Neuronal stem cell (in vitro differentiated cells): ENCODE results near the gene RELL1.

Experiments
- DNase-seq: peaks from one replicate; pipeline ENCODE4 v3.0.0-alpha.2; 2013; ENCODE audit warnings: low spot score
- H2AFZ ChIP-seq: one replicate; pipeline ENCODE4 v1.6.1; 2013; ENCODE audit warnings: mild to moderate bottlenecking, low read length, inconsistent platforms
- H2AK5ac ChIP-seq: 2 replicates; pipeline ENCODE4 v1.6.1; 2013; ENCODE audit warnings: low read depth, mild to moderate bottlenecking, inconsistent platforms, low read length, moderate library complexity, mixed read lengths
- H2BK120ac ChIP-seq: 2 replicates; pipeline ENCODE4 v1.6.1; 2013; ENCODE audit warnings: low read depth, mild to moderate bottlenecking, inconsistent platforms, low read length, moderate library complexity, mixed read lengths
- H2BK12ac ChIP-seq: one replicate; pipeline ENCODE4 v1.6.1; 2013; ENCODE audit warnings: low read length, inconsistent platforms
- H2BK15ac ChIP-seq: 2 replicates; pipeline ENCODE4 v1.6.1; 2013; ENCODE audit warnings: mild to moderate bottlenecking, low read length, inconsistent platforms, mixed read lengths
- H2BK5ac ChIP-seq: one replicate; pipeline ENCODE4 v1.6.1; 2013; ENCODE audit warnings: inconsistent platforms, mild to moderate bottlenecking, low read length, moderate library complexity
- H3K14ac ChIP-seq: one replicate; pipeline ENCODE4 v1.6.1; 2013; ENCODE audit warnings: low read length, inconsistent platforms
- H3K18ac ChIP-seq: 2 replicates; pipeline ENCODE4 v1.6.1; 2013; ENCODE audit warnings: low read length, inconsistent platforms
- H3K23ac ChIP-seq: 2 replicates; pipeline ENCODE4 v1.6.1; 2013; ENCODE audit warnings: low read depth, mild to moderate bottlenecking, mixed read lengths, low read length, inconsistent platforms; ENCODE audit not compliant: poor library complexity
- H3K27ac ChIP-seq: replicated peaks from 3 replicates; pipeline ENCODE4 v1.5.1; 2013; ENCODE audit warnings: low read length, inconsistent platforms
- H3K27me3 ChIP-seq, 3 experiments: 2 replicates each; pipeline ENCODE4 v1.6.1; 2013; ENCODE audit warnings: low read length in 3 of 3, mild to moderate bottlenecking in 2 of 3, inconsistent platforms in 1 of 3, low read depth in 1 of 3, mixed read lengths in 1 of 3, moderate library complexity in 1 of 3; ENCODE audit not compliant: control insufficient read depth in 3 of 3, insufficient read depth in 3 of 3
- H3K36me3 ChIP-seq, 2 donors: replicated peaks in 1 of 2; 2 replicates each; pipeline ENCODE4 v1.6.1; 2013; ENCODE audit warnings: low read length in 2 of 2; ENCODE audit not compliant: control insufficient read depth in 2 of 2, insufficient read depth in 2 of 2
- H3K4ac ChIP-seq: 2 replicates; pipeline ENCODE4 v1.6.1; 2013; ENCODE audit warnings: inconsistent platforms, mild to moderate bottlenecking, low read length, moderate library complexity
- H3K4me1 ChIP-seq, 2 donors: 1 replicate in 1 of 2; 2 replicates in 1 of 2; pipeline ENCODE4 v1.6.1; 2013; ENCODE audit warnings: low read length in 2 of 2, low read depth in 1 of 2; ENCODE audit not compliant: control insufficient read depth in 2 of 2, insufficient read depth in 1 of 2
- H3K4me2 ChIP-seq: one replicate; pipeline ENCODE4 v1.6.1; 2013; ENCODE audit warnings: mild to moderate bottlenecking, low read length, inconsistent platforms; ENCODE audit not compliant: insufficient read depth, poor library complexity, severe bottlenecking
- H3K4me3 ChIP-seq, 2 donors: 2 replicates each; pipeline ENCODE4 v1.5.1; 2013; ENCODE audit warnings: low read length in 2 of 2, mild to moderate bottlenecking in 2 of 2, inconsistent platforms in 1 of 2, moderate library complexity in 1 of 2
- H3K79me1 ChIP-seq: one replicate; pipeline ENCODE4 v1.6.1; 2013; ENCODE audit warnings: low read depth, mild to moderate bottlenecking, inconsistent platforms, low read length, moderate library complexity
- H3K9ac ChIP-seq: one replicate; pipeline ENCODE4 v1.6.1; 2013; ENCODE audit warnings: mild to moderate bottlenecking, low read depth, low read length, inconsistent platforms; ENCODE audit not compliant: poor library complexity
- H3K9me3 ChIP-seq, 2 donors: replicated peaks in 1 of 2; 2 replicates each; pipeline versions ENCODE3 to v1.6.1; 2013; ENCODE audit warnings: low read length in 2 of 2, mild to moderate bottlenecking in 2 of 2, inconsistent platforms in 1 of 2, low read depth in 1 of 2, mixed read lengths in 1 of 2, moderate library complexity in 1 of 2; ENCODE audit not compliant: control insufficient read depth in 2 of 2, insufficient read depth in 1 of 2
- H4K8ac ChIP-seq: one replicate; pipeline ENCODE4 v1.6.1; 2013; ENCODE audit warnings: low read depth, mild to moderate bottlenecking, inconsistent platforms, low read length, moderate library complexity
- H4K91ac ChIP-seq: one replicate; pipeline ENCODE4 v1.6.1; 2013; ENCODE audit warnings: low read length, low read depth, mild to moderate bottlenecking, inconsistent platforms; ENCODE audit not compliant: poor library complexity
- WGBS, 2 donors: extraction: QIAGEN DNeasy Blood & Tissue Kit; methylation state at CpG; one replicate each; pipeline ENCODE4 v1.1.7; 2013; ENCODE audit warnings: missing lambda C conversion rate in 2 of 2, mixed read lengths in 1 of 2; ENCODE audit not compliant: insufficient read length in 2 of 2, insufficient replicate concordance in 1 of 2; ENCODE audit errors: extremely low coverage in 2 of 2; 5-methylcytosine and 5-hydroxymethylcytosine counted together

The RELL1 gene

DNA sequence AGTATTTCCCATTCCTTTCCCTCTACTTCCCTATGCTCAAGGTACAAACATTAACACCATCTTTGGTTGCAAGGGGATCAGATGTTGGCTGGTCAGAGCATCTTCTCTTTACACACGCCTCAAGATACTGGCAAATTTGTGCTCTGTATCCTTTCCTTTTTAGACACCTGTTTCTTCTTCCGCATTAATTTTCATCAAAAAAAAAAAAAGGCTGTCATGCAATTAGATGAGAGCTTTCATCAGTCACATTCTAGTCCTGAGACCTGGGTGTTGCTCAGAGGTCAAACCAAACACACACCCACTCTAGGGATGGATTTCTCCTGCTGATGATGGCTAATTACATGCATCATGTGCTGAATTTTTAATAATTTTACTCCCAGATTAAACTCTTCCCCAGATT, 2.0 kb downstream of the RELL1 start:
- Histone ChIP-seq H3K4me2 (no peak overlapping the region), H3K18ac (no peak overlapping the region), H3K23ac (no peak overlapping the region), H3K4me1 (peaks cover 6% of the 10 kb centered on the region in 2 donors), H3K4me3 (no peak overlapping the region), H4K8ac (no peak overlapping the region), H3K4ac (no peak overlapping the region), H3K79me1 (no peaks in the 10 kb centered on the region), H3K27ac (no peak overlapping the region), H2BK5ac (no peak overlapping the region), H4K91ac (no peak overlapping the region), H3K36me3 (no peaks in the 10 kb centered on the region), H2AFZ (no peak overlapping the region), H3K14ac (no peak overlapping the region), H3K9me3 (no peaks in the 10 kb centered on the region), H3K27me3 (peaks cover 0 to 10% (median 0%) of the 10 kb centered on the region in 3 experiments), H3K9ac (no peak overlapping the region), H2BK120ac (no peak overlapping the region), H2AK5ac (no peak overlapping the region), H2BK12ac (no peak overlapping the region), H2BK15ac (no peak overlapping the region)
- WGBS, 2 donors, result no CpG with 5 or more reads among the region's 2 CpGs
- DNase-seq, result no peak

DNA sequence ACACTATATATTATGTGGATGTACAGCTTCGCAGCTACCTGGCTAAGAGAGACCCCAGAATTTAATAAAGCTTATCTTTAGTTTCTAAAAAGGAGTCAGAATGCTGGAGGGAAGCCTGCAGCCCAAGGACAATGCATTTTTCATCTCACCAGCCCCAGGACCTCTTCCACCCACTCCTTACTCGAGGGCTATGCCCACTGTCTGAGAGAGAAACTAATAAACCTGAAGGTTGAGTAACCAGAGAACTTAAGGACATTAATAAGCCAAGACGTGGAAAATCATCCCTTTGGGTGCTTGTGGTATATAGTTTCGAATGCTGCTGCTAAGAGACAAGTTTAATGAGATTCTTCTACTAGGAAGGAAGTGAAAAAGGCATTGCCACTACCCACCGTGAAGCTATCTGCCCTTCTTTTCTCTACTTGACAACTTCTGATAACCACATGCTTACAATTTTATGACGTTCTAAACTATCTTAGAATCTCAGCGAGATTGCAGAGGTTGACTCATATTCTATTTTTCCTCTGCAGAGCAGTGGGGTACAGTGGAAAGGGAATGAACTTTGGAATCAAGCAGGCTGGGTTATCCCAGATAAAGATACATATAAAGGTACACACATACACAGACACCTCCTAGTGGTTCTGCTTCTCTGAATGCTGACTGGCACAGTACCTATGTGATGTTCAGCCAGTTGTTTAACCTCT, 3.3 kb downstream of the RELL1 start:
- WGBS, 2 donors, result no CpG with 5 or more reads among the region's 7 CpGs
- no peaks in the 10 kb centered on the region for H3K79me1 ChIP-seq
- no peak overlapping the region for H4K8ac ChIP-seq
- H3K27me3 ChIP-seq, result peaks cover 0 to 3% (median 0%) of the 10 kb centered on the region in 3 experiments
- H3K4me1 ChIP-seq, result peaks cover 6% of the 10 kb centered on the region in 2 donors
- no peak overlapping the region for H2AFZ ChIP-seq
- H3K18ac ChIP-seq, result no peak overlapping the region
- no peak overlapping the region for H3K4me2 ChIP-seq
- no peak overlapping the region for H2BK5ac ChIP-seq
- H3K14ac ChIP-seq, result no peak overlapping the region
- no peak overlapping the region for H2AK5ac ChIP-seq
- no peak for DNase-seq
- H3K9me3 ChIP-seq, result peaks cover 0 to 2% of the 10 kb centered on the region in 2 donors
- no peak overlapping the region for H4K91ac ChIP-seq
- H2BK12ac ChIP-seq, result no peak overlapping the region
- H3K9ac ChIP-seq, result no peak overlapping the region
- H3K27ac ChIP-seq, result no peak overlapping the region
- no peak overlapping the region for H2BK120ac ChIP-seq
- no peak overlapping the region for H2BK15ac ChIP-seq
- no peak overlapping the region for H3K4ac ChIP-seq
- H3K36me3 ChIP-seq, result no peaks in the 10 kb centered on the region
- H3K4me3 ChIP-seq, result no peak overlapping the region
- H3K23ac ChIP-seq, result no peak overlapping the region

DNA sequence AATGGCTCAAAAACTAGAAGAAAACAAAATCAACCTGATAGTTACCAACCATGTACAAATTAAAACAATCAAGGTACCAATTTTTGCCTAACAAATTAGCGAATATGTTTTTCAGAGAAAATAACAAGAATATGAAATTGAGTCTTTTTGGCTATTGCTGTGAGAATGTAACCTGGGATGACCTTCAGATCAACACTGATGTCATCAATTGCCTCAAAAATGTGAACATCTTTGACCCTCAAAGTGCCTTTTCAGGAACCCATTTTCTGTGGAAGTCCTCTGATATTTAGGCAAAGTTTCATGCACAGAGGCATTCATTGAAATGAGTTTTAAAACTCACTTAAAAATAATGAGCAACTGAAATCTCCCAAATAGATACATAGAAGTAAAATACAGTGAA, 6.1 kb downstream of the RELL1 start:
- no peak overlapping the region for H4K91ac ChIP-seq
- H3K36me3 ChIP-seq, result no peaks in the 10 kb centered on the region
- no peak overlapping the region for H2BK5ac ChIP-seq
- H3K9ac ChIP-seq, result no peak overlapping the region
- DNase-seq, result no peak
- H3K79me1 ChIP-seq, result no peaks in the 10 kb centered on the region
- no peak overlapping the region for H3K14ac ChIP-seq
- H3K4me1 ChIP-seq, result peaks cover 0 to under 1% of the 10 kb centered on the region in 2 donors
- no peak overlapping the region for H2AFZ ChIP-seq
- no peak overlapping the region for H4K8ac ChIP-seq
- H3K4me3 ChIP-seq, result no peak overlapping the region
- no peak overlapping the region for H2AK5ac ChIP-seq
- H2BK15ac ChIP-seq, result no peak overlapping the region
- H3K18ac ChIP-seq, result no peak overlapping the region
- no peaks in the 10 kb centered on the region for H3K27me3 ChIP-seq
- no peak overlapping the region for H2BK12ac ChIP-seq
- H3K23ac ChIP-seq, result no peak overlapping the region
- no peak overlapping the region for H3K4ac ChIP-seq
- no peak overlapping the region for H3K4me2 ChIP-seq
- no peak overlapping the region for H3K27ac ChIP-seq
- WGBS, 2 donors, result no CpG with 5 or more reads among the region's 1 CpG
- peaks cover 0 to 2% of the 10 kb centered on the region in 2 donors for H3K9me3 ChIP-seq
- no peak overlapping the region for H2BK120ac ChIP-seq

DNA sequence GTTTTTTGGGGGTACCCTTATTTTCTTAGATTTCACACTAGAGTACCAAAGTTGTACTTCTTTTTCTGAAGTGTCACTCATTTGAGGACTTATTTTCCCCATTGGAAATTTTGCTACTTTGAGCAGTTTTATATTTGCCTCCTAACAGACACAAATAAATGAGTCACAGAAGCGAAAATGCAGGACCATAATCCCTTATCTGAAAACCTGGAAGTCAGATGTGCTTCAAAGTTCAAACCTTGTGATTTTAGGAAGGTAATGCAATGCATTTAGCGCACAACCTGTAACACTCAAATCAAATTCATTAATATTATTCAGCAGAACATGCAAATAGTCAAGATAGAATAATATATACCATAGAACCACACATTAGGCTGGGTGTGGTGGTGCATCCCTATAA, 6.9 kb downstream of the RELL1 start:
- H4K8ac ChIP-seq, result no peak overlapping the region
- H3K9me3 ChIP-seq, result peaks cover 0 to 2% of the 10 kb centered on the region in 2 donors
- H2BK5ac ChIP-seq, result no peak overlapping the region
- no CpG with 5 or more reads among the region's 2 CpGs for WGBS, 2 donors
- no peak overlapping the region for H3K9ac ChIP-seq
- H3K79me1 ChIP-seq, result no peaks in the 10 kb centered on the region
- H3K4me1 ChIP-seq, result no peaks in the 10 kb centered on the region
- H3K4me3 ChIP-seq, result no peak overlapping the region
- no peak overlapping the region for H3K14ac ChIP-seq
- no peak overlapping the region for H4K91ac ChIP-seq
- no peak overlapping the region for H2AFZ ChIP-seq
- no peak overlapping the region for H2BK12ac ChIP-seq
- no peak overlapping the region for H3K4ac ChIP-seq
- no peaks in the 10 kb centered on the region for H3K36me3 ChIP-seq
- no peak overlapping the region for H3K23ac ChIP-seq
- no peak overlapping the region for H2BK15ac ChIP-seq
- H3K18ac ChIP-seq, result no peak overlapping the region
- no peak overlapping the region for H3K4me2 ChIP-seq
- no peak for DNase-seq
- no peak overlapping the region for H2AK5ac ChIP-seq
- no peak overlapping the region for H2BK120ac ChIP-seq
- H3K27ac ChIP-seq, result no peak overlapping the region
- H3K27me3 ChIP-seq, result no peaks in the 10 kb centered on the region
